ENCODE data around the gene PRM2. TPM values are rescaled to one million over a fixed set of nuclear protein-coding genes. Genes with fewer than 3 reads are reported as not detected.

The PRM2 gene
- total RNA-seq, 3 donors from 2014 or later (not counting 1 experiment from before 2014, with no cell fraction given) = not detected

DNA sequence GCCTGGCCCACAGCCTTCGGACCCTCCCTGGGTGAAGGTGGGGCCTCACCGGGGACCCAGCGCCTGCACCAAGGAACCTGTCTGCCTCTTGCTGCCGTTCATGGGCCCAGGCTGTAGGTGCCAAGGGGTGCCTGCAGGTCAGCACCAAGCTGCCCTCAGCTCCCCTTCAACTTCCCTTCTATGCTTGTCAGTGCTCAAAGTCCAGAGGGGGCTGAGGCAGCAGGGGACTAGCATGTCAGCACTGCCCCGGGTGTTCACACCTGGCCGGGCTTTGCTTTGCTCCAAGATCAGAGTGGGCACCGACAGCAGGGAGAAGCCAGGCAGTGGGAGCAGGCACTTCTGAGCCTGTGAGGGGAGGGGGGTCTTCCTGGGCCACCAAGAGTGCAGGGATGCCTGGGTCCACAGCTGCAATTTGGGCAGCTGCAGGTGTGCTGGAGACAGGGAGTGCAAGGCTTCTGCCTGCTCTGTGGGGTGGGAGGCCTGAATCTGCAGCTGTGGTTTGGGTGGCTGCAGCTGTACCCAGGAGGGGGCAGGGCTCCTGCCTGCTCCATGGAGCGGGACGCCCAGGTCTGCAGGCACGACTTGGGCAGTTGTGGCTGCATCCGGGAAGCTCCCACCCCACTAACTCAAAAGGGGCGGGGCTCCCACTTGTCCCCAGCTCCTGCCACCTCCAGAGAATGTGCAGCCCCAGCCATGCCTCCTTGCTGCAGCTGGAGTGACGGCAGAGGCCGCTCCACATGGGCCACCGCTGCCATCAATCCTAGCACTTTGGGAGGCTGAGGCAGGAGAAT lies 32.4 kb upstream of the PRM2 start:
- no peak overlapping the region for H3K27ac Mint-ChIP-seq
- Histone ChIP-seq H3K4me3 (ENCODE audit: low read length) (no peak overlapping the region), H3K27ac (ENCODE audit: low read length) (no peak overlapping the region), H3K36me3 (ENCODE audit: control insufficient read depth, insufficient read depth, low read length) (no peaks in the 10 kb centered on the region), H3K9me3 (ENCODE audit: control insufficient read depth, insufficient read depth, low read length) (no peaks in the 10 kb centered on the region), H3K27me3 (ENCODE audit: control insufficient read depth, insufficient read depth, low read length) (no peaks in the 10 kb centered on the region), H3K4me1 (ENCODE audit: control insufficient read depth, insufficient read depth, low read length) (peaks cover 56% of the 10 kb centered on the region)
- no peaks in the 10 kb centered on the region for H3K36me3 Mint-ChIP-seq
- H3K27me3 Mint-ChIP-seq (ENCODE audit: low read depth in 2 of 2) = peaks cover 20 to 21% of the 10 kb centered on the region in 2 donors
- intact Hi-C loops (cut with micrococcal nuclease) = no loop called here
- DNase-seq (no peak), ATAC-seq (no peak)
- no peaks in the 10 kb centered on the region for H3K9me3 Mint-ChIP-seq
- TF ChIP-seq, protein P1, sequence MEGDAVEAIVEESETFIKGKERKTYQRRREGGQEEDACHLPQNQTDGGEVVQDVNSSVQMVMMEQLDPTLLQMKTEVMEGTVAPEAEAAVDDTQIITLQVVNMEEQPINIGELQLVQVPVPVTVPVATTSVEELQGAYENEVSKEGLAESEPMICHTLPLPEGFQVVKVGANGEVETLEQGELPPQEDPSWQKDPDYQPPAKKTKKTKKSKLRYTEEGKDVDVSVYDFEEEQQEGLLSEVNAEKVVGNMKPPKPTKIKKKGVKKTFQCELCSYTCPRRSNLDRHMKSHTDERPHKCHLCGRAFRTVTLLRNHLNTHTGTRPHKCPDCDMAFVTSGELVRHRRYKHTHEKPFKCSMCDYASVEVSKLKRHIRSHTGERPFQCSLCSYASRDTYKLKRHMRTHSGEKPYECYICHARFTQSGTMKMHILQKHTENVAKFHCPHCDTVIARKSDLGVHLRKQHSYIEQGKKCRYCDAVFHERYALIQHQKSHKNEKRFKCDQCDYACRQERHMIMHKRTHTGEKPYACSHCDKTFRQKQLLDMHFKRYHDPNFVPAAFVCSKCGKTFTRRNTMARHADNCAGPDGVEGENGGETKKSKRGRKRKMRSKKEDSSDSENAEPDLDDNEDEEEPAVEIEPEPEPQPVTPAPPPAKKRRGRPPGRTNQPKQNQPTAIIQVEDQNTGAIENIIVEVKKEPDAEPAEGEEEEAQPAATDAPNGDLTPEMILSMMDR (IDR thresholded peaks at IDR 0.05) = no peak
- H3K4me3 Mint-ChIP-seq = no peak overlapping the region
- H3K4me1 Mint-ChIP-seq = peaks cover 11 to 21% of the 10 kb centered on the region in 2 donors
- WGBS (ENCODE audit: insufficient coverage) = 62% methylated on average over 15 of the region's 15 CpGs

DNA sequence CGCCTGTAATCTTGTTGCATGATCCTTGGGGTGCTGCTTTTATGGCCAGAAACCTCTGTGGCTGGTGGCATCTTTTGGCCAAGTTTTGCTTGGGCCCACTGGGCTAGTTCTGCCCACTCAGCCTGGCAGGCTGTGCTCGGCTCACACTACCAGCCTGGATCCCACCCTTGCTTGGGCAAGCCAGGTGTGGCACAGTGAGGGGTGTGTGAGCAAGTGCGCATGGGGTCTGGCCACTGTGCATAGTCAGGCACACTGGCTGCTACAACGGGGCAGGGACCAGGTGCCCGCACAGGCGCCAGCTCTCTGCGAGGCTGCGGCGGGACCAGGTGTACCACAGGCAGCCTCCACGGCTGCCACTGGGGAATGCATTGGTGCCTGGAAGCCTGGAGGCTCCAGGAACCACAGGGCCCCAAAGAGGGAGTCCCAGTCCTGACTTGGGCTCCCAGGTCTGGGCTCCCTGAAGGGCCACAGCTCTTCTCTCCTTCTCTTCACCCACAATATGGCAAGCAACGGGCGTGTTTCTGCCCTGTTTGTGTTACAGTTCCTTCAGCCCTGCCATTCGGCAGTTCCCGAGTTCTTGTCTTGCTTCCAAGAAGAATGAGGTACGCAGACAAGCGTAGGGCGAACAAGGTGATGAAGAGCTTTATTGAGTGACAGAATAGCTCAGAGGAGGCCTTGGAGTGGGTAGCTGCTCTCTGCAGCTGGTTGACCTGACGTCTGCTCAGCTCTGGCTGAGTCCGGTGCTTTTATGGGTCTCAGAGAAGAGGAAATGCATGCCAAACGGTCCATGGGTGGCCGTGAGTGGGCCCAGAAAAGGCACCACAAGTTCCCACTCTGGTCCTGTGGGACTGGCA lies 31.6 kb upstream of the PRM2 start:
- H3K27ac Mint-ChIP-seq = no peak overlapping the region
- intact Hi-C loops (cut with micrococcal nuclease) = no loop called here

DNA sequence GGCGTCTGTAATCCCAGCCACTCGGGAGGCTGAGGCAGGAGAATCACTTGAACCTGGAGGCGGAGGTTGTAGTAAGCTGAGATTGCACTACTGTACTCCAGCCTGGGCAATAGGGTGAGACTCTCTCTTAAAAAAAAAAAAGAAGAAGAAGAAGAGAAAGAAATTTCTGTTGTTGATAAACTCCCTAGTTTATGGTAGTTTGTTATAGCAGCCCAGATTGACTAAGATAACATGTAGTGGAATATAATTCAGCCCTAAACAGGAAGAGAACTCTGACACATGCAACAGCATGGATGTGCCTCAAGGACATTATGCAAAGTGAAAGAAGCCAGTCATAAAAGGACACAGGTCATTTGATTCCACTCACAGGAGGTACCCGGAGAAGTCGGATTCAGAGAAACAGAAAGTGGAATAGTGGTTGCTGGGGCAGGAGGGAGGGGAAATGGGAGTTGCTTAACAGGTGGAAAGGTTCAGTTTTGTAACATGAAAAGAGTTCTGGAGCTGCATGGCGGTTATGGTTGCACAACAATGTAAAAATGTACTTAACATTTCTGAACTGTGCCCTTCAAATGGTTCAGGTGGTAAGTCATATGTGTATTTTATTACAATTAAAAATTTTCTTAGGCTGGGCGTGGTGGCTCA lies 30.8 kb upstream of the PRM2 start:
- Mint-ChIP-seq H3K27ac (no peak overlapping the region), H3K27me3 (ENCODE audit: low read depth in 2 of 2) (peaks cover 26 to 33% of the 10 kb centered on the region in 2 donors), H3K4me3 (no peak overlapping the region), H3K9me3 (no peaks in the 10 kb centered on the region), H3K36me3 (no peaks in the 10 kb centered on the region), H3K4me1 (peaks cover 11 to 15% of the 10 kb centered on the region in 2 donors)
- DNase-seq = no peak
- Histone ChIP-seq H3K27me3 (ENCODE audit: control insufficient read depth, insufficient read depth, low read length) (no peaks in the 10 kb centered on the region), H3K4me1 (ENCODE audit: control insufficient read depth, insufficient read depth, low read length) (peaks cover 45% of the 10 kb centered on the region), H3K4me3 (ENCODE audit: low read length) (no peak overlapping the region), H3K27ac (ENCODE audit: low read length) (no peak overlapping the region), H3K9me3 (ENCODE audit: control insufficient read depth, insufficient read depth, low read length) (no peaks in the 10 kb centered on the region), H3K36me3 (ENCODE audit: control insufficient read depth, insufficient read depth, low read length) (no peaks in the 10 kb centered on the region)
- TF ChIP-seq, protein P1 (IDR thresholded peaks at IDR 0.05) = no peak
- no peak for ATAC-seq
- WGBS (ENCODE audit: insufficient coverage) = 84% methylated on average over 7 of the region's 7 CpGs
- intact Hi-C loops (cut with micrococcal nuclease) = no loop called here

More for the DNA sequence above, 31.6 kb upstream of the PRM2 start:
- peaks cover 52% of the 10 kb centered on the region for H3K4me1 ChIP-seq (ENCODE audit: control insufficient read depth, insufficient read depth, low read length)
- H3K4me1 Mint-ChIP-seq = peaks cover 11 to 19% of the 10 kb centered on the region in 2 donors
- 90% methylated on average over 21 of the region's 21 CpGs for WGBS (ENCODE audit: insufficient coverage)
- DNase-seq = no peak
- no peaks in the 10 kb centered on the region for H3K36me3 Mint-ChIP-seq
- TF ChIP-seq, protein P1 (IDR thresholded peaks at IDR 0.05) = no peak
- H3K9me3 Mint-ChIP-seq = no peaks in the 10 kb centered on the region
- H3K9me3 ChIP-seq (ENCODE audit: control insufficient read depth, insufficient read depth, low read length) = no peaks in the 10 kb centered on the region
- no peak for ATAC-seq
- no peak overlapping the region for H3K4me3 Mint-ChIP-seq
- no peak overlapping the region for H3K27ac ChIP-seq (ENCODE audit: low read length)
- no peak overlapping the region for H3K4me3 ChIP-seq (ENCODE audit: low read length)
- H3K27me3 Mint-ChIP-seq (ENCODE audit: low read depth in 2 of 2) = peaks cover 24 to 29% of the 10 kb centered on the region in 2 donors
- no peaks in the 10 kb centered on the region for H3K36me3 ChIP-seq (ENCODE audit: control insufficient read depth, insufficient read depth, low read length)
- H3K27me3 ChIP-seq (ENCODE audit: control insufficient read depth, insufficient read depth, low read length) = no peaks in the 10 kb centered on the region

Measured in natural killer cell (primary cell).